ENCODE data around the gene MMP1. TPM values are rescaled to one million over a fixed set of nuclear protein-coding genes. Genes with fewer than 3 reads are reported as not detected.

The MMP1 gene
- not detected in 2 replicates for total RNA-seq

DNA sequence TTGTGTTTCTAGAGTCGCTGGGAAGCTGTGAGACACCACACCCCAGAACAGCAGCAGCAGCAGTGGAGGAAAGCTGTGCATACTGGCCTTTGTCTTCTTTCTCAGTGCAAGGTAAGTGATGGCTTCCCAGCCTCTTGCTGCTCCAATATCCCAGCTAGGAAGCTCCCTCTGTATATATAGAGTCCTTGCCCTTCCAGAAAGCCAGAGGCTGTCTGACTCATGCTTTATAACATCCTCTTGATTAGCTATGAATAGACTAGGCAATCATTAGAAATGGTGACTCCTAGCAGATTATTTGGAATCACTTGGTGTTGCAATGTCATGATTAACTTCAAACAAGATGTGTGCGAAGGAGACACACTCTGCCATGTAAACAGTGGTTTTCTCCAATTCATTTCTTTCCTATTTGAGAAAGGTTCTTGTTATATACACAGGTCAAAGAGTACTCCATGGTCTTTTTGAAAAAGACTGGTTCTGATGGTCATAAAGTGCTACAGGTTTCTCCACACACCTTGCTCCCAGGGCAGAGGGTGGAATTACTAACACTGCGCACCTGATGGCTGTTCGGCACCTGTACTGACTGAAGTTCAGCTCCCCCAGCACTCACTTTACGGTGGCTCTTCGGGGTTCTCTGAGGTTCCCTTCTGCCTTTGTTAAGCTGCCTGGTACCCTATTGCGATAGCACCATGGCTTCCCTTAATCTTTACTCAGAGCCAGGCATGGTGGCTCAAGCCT lies at the start of gene MMP1:
Gene MMP1, minus strand, starts transcription at position 149 of the 735 bp plus-strand sequence. Its CDS starts 68 bp downstream, at position 81.
- intact Hi-C loops (cut with micrococcal nuclease), result no loop called here

DNA sequence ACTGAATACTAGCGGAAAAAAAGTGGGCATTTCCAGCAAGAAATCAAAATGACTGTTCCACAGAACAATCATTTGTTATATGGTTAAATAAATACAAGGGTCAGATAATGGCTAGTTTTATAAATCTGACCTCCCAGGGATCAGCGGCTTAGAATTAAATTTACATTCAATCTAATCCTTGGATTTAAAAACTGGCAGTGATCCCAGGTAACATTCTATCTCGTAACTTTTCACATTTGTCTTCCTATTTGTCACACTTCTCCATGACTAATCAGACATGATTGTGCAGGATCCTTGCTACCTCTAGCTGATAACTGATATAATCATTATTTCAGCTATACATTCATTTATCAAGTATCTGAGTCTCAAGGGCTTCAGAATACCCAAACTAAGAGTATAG lies 48.3 kb upstream of the MMP1 start:
- intact Hi-C loops (cut with micrococcal nuclease), result no loop called here

DNA sequence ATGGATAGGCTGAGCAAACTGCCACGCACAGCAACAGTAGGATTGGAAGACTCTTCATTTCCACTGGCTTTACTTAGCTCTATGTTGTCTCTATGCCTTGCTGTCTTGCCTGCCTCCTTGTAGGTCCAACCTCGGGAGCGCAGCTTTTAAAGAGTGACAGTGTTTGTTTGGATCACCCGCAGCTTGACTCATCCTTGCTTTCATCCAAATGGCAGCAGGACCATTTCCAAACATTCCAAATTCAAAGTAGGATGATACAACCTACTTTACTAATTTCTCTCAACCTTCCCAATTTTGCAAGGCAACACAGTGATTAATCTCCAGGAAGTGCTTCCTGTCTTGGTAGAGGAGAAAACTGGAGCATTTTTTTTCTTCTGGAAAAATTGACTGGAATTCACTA lies 45.5 kb upstream of the MMP1 start, which contains the start of gene MMP3:
Gene MMP3, minus strand, starts transcription at position 121 of the 400 bp plus-strand sequence. Its CDS starts 63 bp downstream, at position 58.
- intact Hi-C loops (cut with micrococcal nuclease), result no loop called here

DNA sequence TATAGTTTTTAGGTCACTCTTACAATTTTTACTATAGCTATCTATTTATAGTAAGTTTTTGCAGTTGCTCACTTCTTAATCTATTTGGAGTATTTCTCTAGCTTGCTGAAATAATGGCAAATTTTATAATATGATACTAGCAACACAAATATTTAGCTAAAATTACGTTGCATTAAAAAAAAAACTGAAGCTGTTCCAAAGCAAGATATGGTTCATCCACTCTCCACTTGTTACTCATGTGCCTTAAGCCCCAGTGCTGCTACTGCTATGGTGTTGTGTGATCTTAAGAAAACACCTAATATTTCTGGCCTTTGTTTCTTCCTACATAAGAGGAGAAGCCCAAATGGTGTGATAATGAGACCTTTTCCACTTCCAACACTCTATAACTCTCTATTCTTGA lies 45.0 kb upstream of the MMP1 start:
- intact Hi-C loops (cut with micrococcal nuclease), result no loop called here

DNA sequence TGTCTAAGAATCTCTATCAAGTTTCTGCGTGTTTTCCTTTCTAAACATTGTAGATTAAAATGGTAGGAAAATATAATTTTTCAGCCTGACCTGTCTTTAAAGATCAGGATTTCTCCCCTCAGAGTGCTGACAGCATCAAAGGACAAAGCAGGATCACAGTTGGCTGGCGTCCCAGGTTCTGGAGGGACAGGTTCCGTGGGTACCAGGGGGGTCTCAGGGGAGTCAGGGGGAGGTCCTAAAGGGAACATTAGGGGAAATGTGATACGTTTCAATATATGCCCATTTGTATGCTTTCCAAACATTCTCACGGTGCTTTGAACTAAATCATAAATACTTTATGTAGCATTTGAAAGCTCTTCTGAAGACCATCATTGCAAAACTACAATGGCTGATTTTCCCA lies 42.1 kb upstream of the MMP1 start:
- intact Hi-C loops (cut with micrococcal nuclease), result no loop called here

DNA sequence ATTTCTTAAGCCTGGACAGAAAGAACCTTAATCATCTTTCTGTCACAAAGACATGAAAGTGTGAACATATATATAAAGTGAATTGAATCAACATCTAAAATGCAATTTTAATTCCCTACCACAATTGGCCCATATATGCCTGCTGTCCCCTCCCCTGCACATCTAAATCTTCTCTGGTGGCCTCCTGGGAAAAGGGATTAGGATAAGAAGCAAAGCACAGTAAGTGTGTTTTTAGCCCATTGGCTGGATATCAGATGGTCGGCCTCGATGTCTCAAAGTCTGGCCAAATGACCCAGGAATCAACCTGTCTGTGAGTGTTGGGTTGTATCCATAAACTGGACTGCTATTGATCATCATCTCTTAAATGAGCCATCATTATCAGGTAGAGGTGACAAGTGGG lies 39.7 kb upstream of the MMP1 start:
- intact Hi-C loops (cut with micrococcal nuclease), result no loop called here

DNA sequence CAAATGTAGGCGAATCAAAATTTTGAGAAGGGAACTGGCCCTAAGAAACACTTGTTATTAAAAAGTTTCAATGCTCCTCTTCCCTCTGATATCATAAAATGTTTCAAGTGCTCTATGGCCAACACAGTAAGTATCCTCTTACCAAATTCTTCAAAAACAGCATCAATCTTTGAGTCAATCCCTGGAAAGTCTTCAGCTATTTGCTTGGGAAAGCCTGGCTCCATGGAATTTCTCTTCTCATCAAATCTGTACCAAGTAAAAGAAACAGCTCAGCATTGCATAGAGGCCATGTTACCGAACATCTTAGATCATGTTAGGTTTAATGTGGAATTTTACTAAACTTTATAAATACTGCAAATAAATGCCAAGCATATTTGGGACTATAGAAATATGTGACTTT lies 39.2 kb upstream of the MMP1 start:
- intact Hi-C loops (cut with micrococcal nuclease), result no loop called here

DNA sequence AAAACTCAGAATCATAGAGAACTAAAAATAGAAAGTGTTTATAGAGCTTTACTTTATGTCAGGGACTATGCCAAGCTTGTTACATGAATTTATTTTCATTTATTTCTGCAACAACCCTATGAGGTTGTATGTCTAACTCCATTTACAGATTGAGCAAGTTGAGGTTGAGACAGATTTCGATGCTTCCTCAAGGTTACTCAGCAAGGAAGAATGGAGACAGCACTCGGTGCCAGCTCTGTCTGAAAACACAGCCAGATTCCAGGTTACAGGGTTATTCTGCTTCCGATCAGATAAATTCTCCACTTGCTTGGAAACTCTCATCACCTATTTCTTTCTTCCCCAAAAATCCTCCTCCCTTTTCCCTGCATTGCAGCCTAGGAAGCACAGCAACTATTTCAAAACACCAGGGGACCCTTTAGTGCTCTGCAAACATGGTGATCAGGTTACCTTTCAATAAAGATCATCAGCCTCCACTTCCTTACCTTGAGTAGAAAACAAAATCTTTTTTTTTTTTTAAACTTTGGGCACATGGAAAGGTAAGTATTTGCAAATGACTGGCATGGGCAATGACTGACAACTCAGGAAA lies 38.4 kb upstream of the MMP1 start:
- intact Hi-C loops (cut with micrococcal nuclease), result no loop called here

DNA sequence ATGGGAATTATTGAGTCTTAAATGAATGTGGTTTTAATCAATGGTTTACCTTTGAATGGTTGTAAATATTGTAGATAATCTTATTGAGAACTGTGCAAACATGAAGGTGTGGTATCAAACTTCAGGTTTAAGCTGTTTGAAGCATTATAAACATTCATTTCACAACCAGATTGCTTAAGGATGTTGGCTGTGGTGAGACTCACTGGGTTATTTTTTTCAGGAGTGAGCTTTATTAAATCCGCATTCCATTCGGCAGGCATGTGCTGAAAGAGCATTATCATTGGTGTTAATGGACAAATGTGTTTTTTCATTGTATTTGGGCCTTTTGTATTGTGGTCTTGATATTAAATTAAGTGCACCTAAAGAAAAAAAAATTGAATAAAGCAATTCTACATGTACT lies 35.8 kb upstream of the MMP1 start:
- intact Hi-C loops (cut with micrococcal nuclease), result loop anchor here (5.0 kb wide), 2 partner anchors 109 to 224 kb away; no protein-coding TSS in a partner anchor

DNA sequence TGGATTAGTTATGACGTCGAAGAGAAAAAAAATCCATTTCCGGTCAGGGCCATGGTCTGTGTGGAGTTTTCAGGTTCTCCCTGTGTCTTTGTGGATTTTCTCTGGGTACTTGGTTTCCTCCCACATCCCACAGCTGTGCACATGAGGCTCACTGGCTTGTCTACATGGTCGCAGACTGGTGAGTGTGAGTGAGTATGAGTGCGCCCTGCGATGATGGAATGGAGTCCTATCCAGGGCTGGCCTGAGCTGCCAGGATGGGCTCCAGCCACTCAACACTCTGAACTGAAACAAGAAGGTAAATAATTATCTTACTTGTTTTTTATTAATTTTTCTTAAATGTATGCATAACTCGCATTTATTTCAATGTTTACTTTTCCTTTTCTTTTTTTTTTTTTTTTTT lies 34.7 kb upstream of the MMP1 start:
- intact Hi-C loops (cut with micrococcal nuclease), result loop anchor here (5.0 kb wide), 2 partner anchors 110 to 225 kb away; no protein-coding TSS in a partner anchor

DNA sequence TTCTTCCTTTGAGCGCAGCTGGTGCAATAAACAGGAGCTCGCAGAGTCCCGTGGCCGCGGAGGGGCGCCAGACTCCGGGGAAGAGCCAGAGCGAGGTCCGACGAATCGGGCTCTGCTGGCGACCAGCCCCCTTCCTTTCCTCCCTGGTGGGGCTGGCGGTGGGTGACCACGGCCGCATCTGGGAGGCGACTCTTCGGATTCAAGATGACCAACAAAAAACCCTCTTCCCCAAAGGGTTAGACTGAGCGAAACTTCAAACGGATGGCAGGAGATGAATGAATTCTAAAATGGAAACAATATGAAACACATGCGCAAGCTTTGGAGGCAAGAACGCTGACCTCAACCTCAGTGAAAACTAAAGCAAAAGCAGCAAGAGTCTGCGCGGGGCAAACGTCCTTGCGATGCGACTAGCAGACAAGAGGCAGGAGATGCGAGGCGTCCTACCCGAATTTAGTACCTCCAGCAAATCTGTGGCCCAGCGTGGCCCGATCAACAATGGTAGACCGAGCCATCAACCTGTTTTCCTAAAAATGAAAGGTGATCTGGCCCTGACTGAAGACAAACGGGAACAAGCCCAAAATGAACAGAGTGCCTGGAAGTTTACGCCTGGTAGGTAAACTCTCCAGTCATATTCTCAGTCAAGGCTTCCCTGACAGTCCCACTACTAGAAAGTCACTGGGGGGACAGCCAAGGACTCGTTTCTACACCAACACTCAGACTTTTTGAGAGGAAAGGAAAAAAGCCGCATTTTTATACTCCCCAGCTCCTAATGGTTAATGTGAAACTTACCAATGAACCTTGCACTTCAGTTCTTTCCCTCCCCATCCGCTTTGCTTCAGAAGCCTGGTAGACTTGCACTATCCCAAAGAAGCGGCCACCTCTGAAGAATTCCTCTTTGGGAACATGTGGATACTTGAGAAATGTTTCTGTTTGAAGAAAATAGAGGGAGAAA lies 33.8 kb upstream of the MMP1 start:
- intact Hi-C loops (cut with micrococcal nuclease), result loop anchor here (5.0 kb wide), 2 partner anchors 111 to 226 kb away; no protein-coding TSS in a partner anchor

DNA sequence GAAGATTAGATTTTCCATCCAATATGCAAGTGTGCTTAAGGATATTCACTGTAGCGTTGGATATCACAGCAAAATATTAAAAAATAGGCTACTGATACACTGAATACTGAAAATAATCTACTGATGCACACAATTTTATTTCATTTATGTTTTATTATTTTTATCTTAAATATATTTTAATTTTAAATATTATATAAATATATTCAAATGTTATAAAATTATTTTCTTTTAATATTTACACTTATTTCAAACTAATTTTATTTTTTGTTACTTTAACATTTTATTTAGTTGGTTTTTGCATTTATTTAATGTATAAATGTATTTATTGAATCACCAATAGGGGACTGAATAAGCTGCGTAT lies 33.1 kb upstream of the MMP1 start:
- intact Hi-C loops (cut with micrococcal nuclease), result loop anchor here (5.0 kb wide), 2 partner anchors 111 to 226 kb away; no protein-coding TSS in a partner anchor

DNA sequence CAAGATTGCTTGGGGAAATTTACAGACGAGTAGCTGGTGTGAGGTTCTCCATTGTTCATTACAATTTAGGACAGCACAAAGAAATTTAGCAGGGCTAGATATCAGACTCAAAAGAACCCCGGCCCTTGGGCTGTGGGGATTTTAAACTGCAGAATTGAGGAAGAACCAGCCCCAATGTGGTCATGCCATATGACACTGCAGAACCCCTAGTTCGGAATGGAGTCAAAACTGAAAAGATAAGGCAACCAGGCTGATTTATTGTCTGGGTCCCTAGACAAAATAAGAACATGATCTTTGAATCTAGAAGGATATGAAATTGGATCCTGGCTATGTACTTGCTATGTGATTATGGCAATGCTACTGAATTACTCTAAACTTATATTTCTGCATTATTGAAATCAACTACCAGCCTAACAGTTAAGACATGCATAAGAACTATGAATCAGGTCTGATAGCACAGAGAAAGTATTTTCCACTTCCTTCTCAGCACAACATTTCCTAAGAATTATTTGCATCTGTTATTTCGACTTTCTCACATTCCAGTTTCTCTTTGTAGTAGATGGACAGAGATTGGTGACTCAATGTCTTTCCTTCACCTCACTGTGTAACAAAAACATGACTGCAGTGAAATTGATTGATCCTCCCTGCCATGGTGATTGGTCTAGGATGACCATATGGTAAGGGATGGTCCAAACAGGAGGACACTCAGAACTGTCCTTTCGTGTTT lies 32.2 kb upstream of the MMP1 start:
- intact Hi-C loops (cut with micrococcal nuclease), result loop anchor here (5.0 kb wide), 2 partner anchors 112 to 227 kb away; no protein-coding TSS in a partner anchor

DNA sequence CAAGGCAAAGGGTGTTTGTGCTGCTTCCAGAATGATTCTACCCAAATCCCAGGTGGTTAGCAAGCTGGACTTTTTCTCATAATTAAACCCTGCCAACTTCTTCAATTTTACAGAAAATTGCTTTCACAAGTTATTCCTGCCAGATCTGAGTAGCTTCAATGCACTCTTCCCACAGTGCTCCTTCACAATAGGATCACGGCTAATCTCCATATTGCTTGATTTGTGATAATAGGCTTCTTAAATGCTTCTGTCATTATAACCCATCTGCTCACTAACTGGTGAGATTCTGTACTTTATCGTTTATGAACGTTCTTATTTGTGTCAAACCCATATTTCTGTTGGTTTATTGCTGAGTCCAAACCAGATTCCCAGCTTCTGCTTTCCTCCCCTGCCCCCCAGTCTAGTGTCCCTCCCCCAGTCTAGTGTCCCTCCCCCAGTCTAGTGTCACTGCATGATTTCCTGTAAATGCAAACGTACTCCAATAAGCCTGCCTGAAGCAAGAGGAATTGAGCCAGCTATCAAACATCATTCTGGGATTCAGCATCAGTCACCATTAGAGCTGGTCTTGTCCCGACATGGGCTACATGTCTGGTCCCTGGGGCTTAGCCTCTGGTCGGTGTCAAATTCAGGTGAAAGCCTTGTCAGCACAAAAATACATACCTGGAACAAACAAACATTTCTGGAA lies 31.5 kb upstream of the MMP1 start:
- intact Hi-C loops (cut with micrococcal nuclease), result no loop called here

DNA sequence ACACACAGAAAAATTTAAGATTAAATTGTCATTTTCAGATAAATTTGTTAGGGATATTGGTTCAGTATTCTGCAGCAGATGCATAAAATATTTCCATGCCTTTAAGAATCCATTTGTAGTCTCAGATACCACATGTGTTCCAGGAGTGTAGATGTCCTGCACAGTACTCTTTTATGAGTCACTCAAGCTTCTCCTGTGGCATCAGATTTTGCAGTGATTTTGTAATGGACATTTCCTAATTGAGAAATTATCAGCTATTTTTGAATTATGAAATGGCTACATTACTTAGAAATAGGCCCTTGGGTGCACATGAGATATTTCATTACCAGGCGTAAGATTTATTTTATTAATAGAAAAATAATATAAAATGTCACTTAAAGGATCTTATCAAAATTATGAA lies 26.6 kb upstream of the MMP1 start:
- intact Hi-C loops (cut with micrococcal nuclease), result no loop called here

DNA sequence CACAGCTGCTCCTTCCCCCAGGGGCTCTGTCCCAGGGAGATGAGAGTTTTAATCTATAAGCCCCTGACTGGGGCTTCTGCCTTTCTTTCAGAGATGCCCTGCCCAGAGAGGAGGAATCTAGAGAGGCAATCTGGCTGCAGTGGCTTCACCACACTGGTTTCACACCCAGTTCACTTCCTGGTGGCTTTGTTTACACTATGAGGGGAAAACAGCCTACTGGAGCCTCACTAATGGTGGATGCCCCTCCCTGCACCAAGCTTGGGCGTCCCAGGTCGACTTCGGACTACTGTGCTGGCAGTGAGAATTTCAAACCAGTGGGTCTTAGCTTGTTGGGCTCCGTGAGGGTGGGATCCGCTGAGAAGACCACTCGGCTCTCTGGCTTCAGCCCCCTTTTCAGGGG lies 21.5 kb upstream of the MMP1 start:
- intact Hi-C loops (cut with micrococcal nuclease), result no loop called here

DNA sequence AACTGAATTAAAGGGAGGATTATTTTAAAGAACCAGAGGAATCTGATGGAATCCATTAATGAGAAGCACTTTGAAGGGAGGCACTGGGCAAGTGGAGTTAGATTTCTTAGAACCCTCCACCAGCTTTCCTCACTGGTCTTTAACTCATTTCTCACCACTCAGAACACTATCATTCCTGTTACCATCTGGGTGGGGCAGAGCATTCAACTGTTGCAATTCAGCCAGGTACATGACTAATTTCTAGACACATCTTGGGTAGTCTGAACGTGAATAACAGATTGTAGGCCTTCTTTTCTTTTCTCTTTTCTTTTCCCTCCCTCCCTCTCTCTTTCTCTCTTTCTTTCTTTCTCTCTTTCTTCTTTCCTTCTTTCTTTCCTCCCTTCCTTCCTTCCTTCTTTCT lies 15.5 kb upstream of the MMP1 start:
- intact Hi-C loops (cut with micrococcal nuclease), result no loop called here

DNA sequence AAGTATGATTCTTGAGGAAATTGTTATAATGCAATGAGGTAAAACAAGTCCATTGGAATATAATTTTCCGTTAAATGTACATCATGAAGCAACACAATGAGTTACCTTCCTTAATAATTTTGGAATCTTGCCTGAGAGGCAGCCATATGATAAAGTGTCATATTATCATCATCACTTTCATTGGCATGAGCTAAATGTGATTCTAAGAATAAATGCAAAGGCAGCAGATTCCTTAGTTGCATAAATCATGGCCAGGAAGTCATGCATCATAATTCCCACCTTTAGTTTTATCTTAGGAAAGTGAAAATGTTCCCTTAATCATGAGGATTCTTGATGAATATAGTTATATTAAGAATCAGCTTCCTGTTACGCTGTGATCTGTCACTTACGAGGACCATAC lies 14.2 kb upstream of the MMP1 start:
- intact Hi-C loops (cut with micrococcal nuclease), result no loop called here

DNA sequence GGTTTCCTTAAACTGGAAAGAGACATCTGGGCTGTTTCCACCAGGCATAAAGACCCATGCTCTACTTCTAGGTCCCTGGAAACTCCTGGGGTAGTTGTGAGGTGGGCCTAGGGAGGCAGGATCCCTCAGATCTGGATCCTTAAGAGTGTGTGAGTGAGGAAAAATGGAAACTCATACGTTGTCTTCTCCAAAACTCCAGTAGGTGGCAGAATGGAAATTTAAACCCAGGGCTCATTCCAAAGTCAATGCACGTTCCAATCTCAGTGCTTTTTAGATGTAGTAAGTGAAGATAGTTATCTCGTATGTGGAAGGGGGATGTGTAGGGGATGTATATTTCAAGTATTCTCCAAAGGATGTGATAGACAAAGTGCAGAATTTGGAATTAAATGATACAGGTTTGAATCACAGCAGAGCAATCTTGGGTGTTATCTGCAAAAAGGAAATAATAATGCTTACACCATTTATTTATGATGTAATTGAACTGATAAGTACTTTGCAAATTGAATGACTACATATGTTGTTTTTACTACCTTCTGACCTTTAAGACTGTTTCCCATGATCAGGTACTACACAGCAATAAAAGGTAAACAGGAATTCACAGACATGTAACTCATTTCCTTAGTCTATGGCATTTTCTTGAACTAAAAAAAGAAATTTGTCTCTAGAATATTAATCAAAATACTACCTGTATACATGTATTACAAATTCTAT lies 13.1 kb upstream of the MMP1 start:
- intact Hi-C loops (cut with micrococcal nuclease), result loop anchor here (1.0 kb wide), 1 partner anchor 130 kb away; no protein-coding TSS in a partner anchor

DNA sequence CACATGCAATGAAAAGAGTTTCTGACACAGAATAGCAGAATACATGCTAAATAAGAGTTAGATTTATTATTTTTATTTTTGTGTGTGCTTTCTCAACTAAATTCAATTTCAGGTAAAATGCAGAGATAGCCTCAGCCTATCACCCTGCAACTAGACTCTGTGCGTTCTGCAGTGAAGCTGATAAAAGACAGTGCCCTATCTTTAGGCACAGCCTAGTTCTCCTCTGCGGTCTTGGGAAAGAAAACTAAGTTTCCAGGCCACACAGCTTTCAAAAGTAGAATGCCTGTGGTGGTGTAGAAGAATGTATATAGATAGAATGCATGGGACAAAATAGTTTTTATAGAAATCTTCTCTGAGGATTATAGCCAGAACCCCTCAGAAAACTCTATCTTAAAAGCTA lies 12.0 kb upstream of the MMP1 start:
- intact Hi-C loops (cut with micrococcal nuclease), result no loop called here

Data from T-helper 1 cell treated with Interleukin-12 subunit alpha and Interleukin-12 subunit beta and Interleukin-4 antibody, amounts not matched to agents 30 ng/mL and 1 ng/mL, for 36 hours (primary cell).